Measurements from ENCODE around the gene CLEC3A. TPM values are rescaled to one million over a fixed set of nuclear protein-coding genes. Genes with fewer than 3 reads are reported as not detected.

CLEC3A gene
- total RNA-seq, 2 donors from 2014 or later, result not detected

Other genes starting within 250 kb of the CLEC3A start
- 10 to 100 TPM in 1 of 2 donors, 1 to 10 TPM in 1; 7.7 to 14.3 TPM for gene VAT1L, start 234.0 kb upstream of the CLEC3A start, total RNA-seq
- gene WWOX, start 77.1 kb downstream of the CLEC3A start, total RNA-seq, result 1 to 10 TPM; 7.6 to 8.6 TPM